HL-60 (cell line): ENCODE data around the gene ARID3C.

Source experiments
- DNase-seq, 2 experiments: peaks; one replicate each; pipeline ENCODE4 v3.0.0-alpha.2; 2010 to 2020; ENCODE audit warnings: low read depth in 1 of 2, low spot score in 1 of 2
- H3K27ac ChIP-seq: fragments of 250-450 bp; sonication (Bioruptor Pico); replicated peaks from 2 replicates; pipeline ENCODE4 v1.5.1; 2020; ENCODE audit warnings: mild to moderate bottlenecking, moderate library complexity
- H3K27me3 ChIP-seq: fragments of 250-450 bp; sonication (Bioruptor Pico); 2 replicates; pipeline ENCODE4 v1.5.1; 2021; ENCODE audit warnings: mild to moderate bottlenecking, moderate library complexity; ENCODE audit not compliant: insufficient read depth, poor library complexity, severe bottlenecking
- H3K4me3 ChIP-seq: replicated peaks from 2 replicates; pipeline ENCODE4 v1.5.1; 2011; ENCODE audit warnings: mild to moderate bottlenecking, control low read depth, low read length; ENCODE audit not compliant: insufficient read depth
- CTCF ChIP-seq: IDR thresholded peaks from one replicate; pipeline ENCODE4 v1.5.1; 2011; ENCODE audit warnings: low read length, control low read depth, inconsistent platforms; ENCODE audit not compliant: insufficient read depth
- GABPA ChIP-seq: IDR thresholded peaks from 2 replicates; pipeline ENCODE4 v1.6.1; 2012; ENCODE audit warnings: low read depth
- POLR2AphosphoS5 ChIP-seq: IDR thresholded peaks from 2 replicates; pipeline ENCODE4 v1.6.1; 2012; ENCODE audit warnings: low read depth
- REST ChIP-seq: IDR thresholded peaks from 2 replicates; pipeline ENCODE4 v1.6.1; 2012; ENCODE audit warnings: low read depth; ENCODE audit not compliant: insufficient replicate concordance
- SPI1 ChIP-seq: IDR thresholded peaks from 2 replicates; pipeline ENCODE4 v1.6.1; 2012; ENCODE audit warnings: low read depth, mild to moderate bottlenecking, borderline replicate concordance

Gene ARID3C

GRCh38 chr9:34651321-34651720, 22.5 kb upstream of the ARID3C start:
- H3K27ac ChIP-seq = no peak overlapping the region

GRCh38 chr9:34650816-34651215, 21.9 kb upstream of the ARID3C start:
- Histone ChIP-seq H3K27ac (no peak overlapping the region), H3K27me3 (no peaks in the 10 kb centered on the region), H3K4me3 (no peak overlapping the region)
- TF ChIP-seq POLR2AphosphoS5 (no peak), CTCF (no peak), SPI1 (no peak)
- no peak for DNase-seq

More at GRCh38 chr9:34651321-34651720, 22.5 kb upstream of the ARID3C start:
- TF ChIP-seq CTCF (no peak), GABPA (no peak), SPI1 (no peak), POLR2AphosphoS5 (no peak), REST (no peak)
- Histone ChIP-seq H3K4me3 (no peak overlapping the region), H3K27me3 (no peaks in the 10 kb centered on the region)
- DNase-seq = no peak

GRCh38 chr9:34648673-34649072, 19.8 kb upstream of the ARID3C start:
- TF ChIP-seq REST (no peak), POLR2AphosphoS5 (no peak), CTCF (no peak), GABPA (no peak), SPI1 (no peak)
- DNase-seq = no peak
- H3K27me3 ChIP-seq = no peaks in the 10 kb centered on the region
- H3K4me3 ChIP-seq = no peak overlapping the region
- H3K27ac ChIP-seq = no peak overlapping the region

- Histone ChIP-seq H3K27me3 (no peaks in the 10 kb centered on the region), H3K27ac (no peak overlapping the region), H3K4me3 (peak overlapping the region; percentile 72)
- no peak for TF ChIP-seq CTCF
- no peak for TF ChIP-seq SPI1
- TF ChIP-seq GABPA = no peak
- TF ChIP-seq REST = no peak
- TF ChIP-seq POLR2AphosphoS5 = no peak
- DNase-seq = no peak
Measured at GRCh38 chr9:34647651-34648050, 18.8 kb upstream of the ARID3C start.
